Caco-2 (cell line): ENCODE measurements around the gene REM2. TPM values are rescaled to one million over a fixed set of nuclear protein-coding genes. Genes with fewer than 3 reads are reported as not detected.
"Not testable (repeated sequence)": the region's sequence is repeated elsewhere in the genome, so short reads cannot be mapped to it uniquely, and the experiment has no call there.

Experiments
- BruUV-seq: library from RNA; stranded (reverse); fragments of 400-500 nt; replicated peaks from 2 replicates; lab custom pipeline; 2021; lab: Mats Ljungman, UMichigan
- CTCF ChIA-PET: fragments of 300-600 bp; sonication (Branson Sonifier 250); formaldehyde crosslinking; loops from one replicate; lab custom pipeline; 2022; ENCODE audit warnings: antibody characterized with exemption; lab: Charles Lee
- POLR2A ChIA-PET: fragments of 300-600 bp; sonication (Branson Sonifier 250); formaldehyde crosslinking; loops from one replicate; lab custom pipeline; 2022; ENCODE audit warnings: antibody characterized with exemption; lab: Charles Lee
- DNase-seq, 2 experiments: peaks; one replicate each; pipeline versions ENCODE4 v3.0.0 to v3.0.0-alpha.2; 2020 to 2022
- H3K27me3 ChIP-seq: replicated peaks from 2 replicates; pipeline ENCODE4 v1.6.0; 2011; ENCODE audit warnings: low read length; ENCODE audit not compliant: control insufficient read depth, insufficient read depth
- H3K36me3 ChIP-seq: 2 replicates; pipeline ENCODE4 v1.5.1; 2011; ENCODE audit warnings: low read length; ENCODE audit not compliant: control insufficient read depth, insufficient read depth
- H3K4me1 ChIP-seq: fragments of 250-450 bp; sonication (Bioruptor Pico); 2 replicates; pipeline ENCODE4 v1.5.1; 2020; ENCODE audit warnings: mild to moderate bottlenecking
- H3K4me3 ChIP-seq: 2 replicates; pipeline ENCODE4 v1.5.1; 2011; ENCODE audit warnings: low read depth, mild to moderate bottlenecking, control low read depth, low read length
- H3K9me3 ChIP-seq: fragments of 250-450 bp; sonication (Bioruptor Pico); 2 replicates; pipeline ENCODE4 v1.5.1; 2020; ENCODE audit warnings: mild to moderate bottlenecking, moderate library complexity
- H3K27ac Mint-ChIP-seq: one replicate; pipeline ENCODE4 v1.8.0; 2022; ENCODE audit warnings: mixed read lengths; ENCODE audit not compliant: unreplicated experiment
- H3K27me3 Mint-ChIP-seq: one replicate; pipeline ENCODE4 v1.8.0; 2022; ENCODE audit warnings: mixed read lengths; ENCODE audit not compliant: insufficient read depth, unreplicated experiment
- H3K36me3 Mint-ChIP-seq: one replicate; pipeline ENCODE4 v1.8.0; 2022; ENCODE audit warnings: mild to moderate bottlenecking, mixed read lengths; ENCODE audit not compliant: insufficient read depth, unreplicated experiment
- H3K4me1 Mint-ChIP-seq: one replicate; pipeline ENCODE4 v1.8.0; 2022; ENCODE audit warnings: low read depth, mixed read lengths; ENCODE audit not compliant: unreplicated experiment
- H3K4me3 Mint-ChIP-seq: one replicate; pipeline ENCODE4 v1.8.0; 2022; ENCODE audit warnings: mild to moderate bottlenecking, moderate library complexity, mixed read lengths; ENCODE audit not compliant: unreplicated experiment
- H3K9me3 Mint-ChIP-seq: one replicate; pipeline ENCODE4 v1.8.0; 2022; ENCODE audit warnings: mixed read lengths; ENCODE audit not compliant: unreplicated experiment
- intact Hi-C: fragments of 100-400 bp; cut with micrococcal nuclease; formaldehyde crosslinking; loops from one replicate; pipeline ENCODE4 v1.10.0; 2022; ENCODE audit not compliant: unreplicated experiment
- total RNA-seq: library from RNA; stranded (reverse); gene quantifications from 2 replicates; pipeline ENCODE4 v1.2.3, GENCODE V29; 2022
- TF ChIP-seq, protein P1 (sequence below), 2 experiments: fragments of 200-600 bp in 1 of 2; IDR thresholded peaks; 1 replicate in 1 of 2; 2 replicates in 1 of 2; pipeline versions ENCODE4 v1.5.1 to v1.8.0; 2011 to 2022; ENCODE audit warnings: antibody characterized with exemption in 1 of 2, control low read depth in 1 of 2, inconsistent platforms in 1 of 2, low read depth in 1 of 2, low read length in 1 of 2, mild to moderate bottlenecking in 1 of 2, moderate library complexity in 1 of 2; ENCODE audit not compliant: insufficient read depth in 1 of 2, severe bottlenecking in 1 of 2, unreplicated experiment in 1 of 2

REM2 gene
- total RNA-seq, 1 experiment from 2014 or later, result 0.41 TPM

DNA sequence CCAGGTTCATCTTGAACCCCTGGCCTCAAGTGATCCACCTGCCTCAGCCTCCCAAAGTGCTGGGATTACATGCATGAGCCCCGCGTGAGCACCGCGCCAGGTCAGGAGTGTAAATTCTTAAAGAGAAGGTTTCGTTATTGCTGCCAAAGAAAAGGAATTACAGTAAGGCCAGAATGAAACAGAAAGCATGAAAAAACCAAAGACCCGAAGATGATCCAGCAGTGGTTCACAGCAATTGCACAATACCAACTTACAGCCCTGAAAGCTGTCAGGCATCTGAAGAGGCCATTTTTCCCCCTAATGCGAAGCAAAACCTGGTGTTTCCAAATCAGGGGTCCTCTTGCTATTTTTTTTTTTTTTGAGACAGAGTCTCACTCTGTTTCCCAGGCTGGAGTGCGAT is 25.6 kb downstream of the REM2 start:
- Histone ChIP-seq H3K9me3 (no peaks in the 10 kb centered on the region), H3K4me3 (no peak overlapping the region), H3K36me3 (peaks cover 5% of the 10 kb centered on the region), H3K27me3 (no peaks in the 10 kb centered on the region), H3K4me1 (no peaks in the 10 kb centered on the region)
- TF ChIP-seq, protein P1, sequence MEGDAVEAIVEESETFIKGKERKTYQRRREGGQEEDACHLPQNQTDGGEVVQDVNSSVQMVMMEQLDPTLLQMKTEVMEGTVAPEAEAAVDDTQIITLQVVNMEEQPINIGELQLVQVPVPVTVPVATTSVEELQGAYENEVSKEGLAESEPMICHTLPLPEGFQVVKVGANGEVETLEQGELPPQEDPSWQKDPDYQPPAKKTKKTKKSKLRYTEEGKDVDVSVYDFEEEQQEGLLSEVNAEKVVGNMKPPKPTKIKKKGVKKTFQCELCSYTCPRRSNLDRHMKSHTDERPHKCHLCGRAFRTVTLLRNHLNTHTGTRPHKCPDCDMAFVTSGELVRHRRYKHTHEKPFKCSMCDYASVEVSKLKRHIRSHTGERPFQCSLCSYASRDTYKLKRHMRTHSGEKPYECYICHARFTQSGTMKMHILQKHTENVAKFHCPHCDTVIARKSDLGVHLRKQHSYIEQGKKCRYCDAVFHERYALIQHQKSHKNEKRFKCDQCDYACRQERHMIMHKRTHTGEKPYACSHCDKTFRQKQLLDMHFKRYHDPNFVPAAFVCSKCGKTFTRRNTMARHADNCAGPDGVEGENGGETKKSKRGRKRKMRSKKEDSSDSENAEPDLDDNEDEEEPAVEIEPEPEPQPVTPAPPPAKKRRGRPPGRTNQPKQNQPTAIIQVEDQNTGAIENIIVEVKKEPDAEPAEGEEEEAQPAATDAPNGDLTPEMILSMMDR (IDR thresholded peaks at IDR 0.05; ENCODE audit: insufficient read depth in 1 of 2, low read depth in 1 of 2, low read length in 1 of 2, severe bottlenecking in 1 of 2, unreplicated experiment in 1 of 2), result no peak
- no peak overlapping the region for H3K27ac Mint-ChIP-seq
- no peaks in the 10 kb centered on the region for H3K27me3 Mint-ChIP-seq
- POLR2A ChIA-PET, result no interaction called here
- H3K4me1 Mint-ChIP-seq, result no peaks in the 10 kb centered on the region
- CTCF ChIA-PET, result no interaction called here
- no peak overlapping the region for H3K4me3 Mint-ChIP-seq
- BruUV-seq, result no TSS peak
- DNase-seq, result no peak
- no peaks in the 10 kb centered on the region for H3K9me3 Mint-ChIP-seq
- H3K36me3 Mint-ChIP-seq, result peaks cover 59% of the 10 kb centered on the region
- intact Hi-C loops, result no loop called here

DNA sequence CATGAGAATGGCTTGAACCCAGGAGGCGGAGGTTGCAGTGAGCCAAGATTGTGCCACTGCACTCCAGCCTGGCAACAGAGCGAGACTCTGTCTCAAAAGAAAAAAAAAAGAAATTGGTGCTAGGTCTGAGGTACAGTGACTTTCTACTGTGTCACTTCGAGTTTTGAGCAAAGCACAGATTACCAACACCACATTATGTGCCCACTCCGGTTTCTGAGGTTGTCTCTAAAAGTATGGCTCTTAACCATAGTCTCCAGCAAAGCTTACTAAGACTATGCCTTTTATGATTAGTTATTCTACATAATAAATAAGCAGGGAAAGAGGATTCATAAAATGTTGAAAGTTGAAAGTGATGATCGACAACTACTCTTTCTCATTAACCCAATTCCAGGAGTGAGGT is 27.9 kb downstream of the REM2 start:
- Mint-ChIP-seq H3K4me1 (no peaks in the 10 kb centered on the region), H3K9me3 (no peaks in the 10 kb centered on the region), H3K27ac (no peak overlapping the region), H3K36me3 (peaks cover 36% of the 10 kb centered on the region), H3K27me3 (no peaks in the 10 kb centered on the region), H3K4me3 (no peak overlapping the region)
- no peak for DNase-seq
- Histone ChIP-seq H3K36me3 (peaks cover 2% of the 10 kb centered on the region), H3K27me3 (no peaks in the 10 kb centered on the region), H3K4me3 (no peak overlapping the region), H3K9me3 (no peaks in the 10 kb centered on the region), H3K4me1 (no peaks in the 10 kb centered on the region)
- BruUV-seq, result no TSS peak
- ChIA-PET POLR2A (no interaction called here), CTCF (no interaction called here)
- TF ChIP-seq, protein P1 (IDR thresholded peaks at IDR 0.05; ENCODE audit: insufficient read depth in 1 of 2, low read depth in 1 of 2, low read length in 1 of 2, severe bottlenecking in 1 of 2, unreplicated experiment in 1 of 2), result no peak
- intact Hi-C loops, result no loop called here

DNA sequence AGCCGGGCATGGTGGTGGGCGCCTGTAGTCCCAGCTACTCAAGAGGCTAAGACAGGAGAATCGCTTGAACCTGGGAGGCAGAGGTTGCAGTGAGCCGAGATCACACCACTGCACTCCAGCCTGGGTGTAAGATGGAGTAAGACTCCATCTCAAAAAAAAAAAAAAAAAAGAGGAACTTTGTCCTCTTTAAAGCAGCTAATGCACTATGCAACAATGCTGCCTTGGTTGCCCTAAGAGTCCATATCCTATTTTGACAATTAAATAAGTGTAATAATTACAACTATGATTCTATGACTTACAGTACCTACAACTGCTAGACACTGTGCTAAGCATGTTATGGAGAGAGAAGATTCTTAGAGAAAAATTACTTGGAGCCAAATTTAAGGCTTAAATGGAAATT is 31.8 kb downstream of the REM2 start:
- BruUV-seq, DNase-seq, H3K9me3 Mint-ChIP-seq, H3K36me3 ChIP-seq, H3K27me3 ChIP-seq, POLR2A ChIA-PET, H3K4me1 ChIP-seq, H3K27me3 Mint-ChIP-seq, H3K9me3 ChIP-seq, H3K4me1 Mint-ChIP-seq, H3K27ac Mint-ChIP-seq, H3K4me3 Mint-ChIP-seq, H3K4me3 ChIP-seq: not testable (repeated sequence)
- CTCF ChIA-PET, result interaction anchor here (0.7 kb wide), 1 partner anchor 67 kb away, joined by 5 read pairs; no protein-coding TSS in a partner anchor
- peaks cover 34% of the 10 kb centered on the region for H3K36me3 Mint-ChIP-seq
- intact Hi-C loops, result loop anchor here (5.0 kb wide), 2 partner anchors 43 to 93 kb away; partner anchors contain the start of gene LRP10
